ENCODE measurements around the gene C1QL2. TPM values are rescaled to one million over a fixed set of nuclear protein-coding genes. Genes with fewer than 3 reads are reported as not detected.

Gene C1QL2
- total and polyA plus RNA-seq, 2 experiments from 2014 or later = 4.9 to 12.9 TPM

DNA sequence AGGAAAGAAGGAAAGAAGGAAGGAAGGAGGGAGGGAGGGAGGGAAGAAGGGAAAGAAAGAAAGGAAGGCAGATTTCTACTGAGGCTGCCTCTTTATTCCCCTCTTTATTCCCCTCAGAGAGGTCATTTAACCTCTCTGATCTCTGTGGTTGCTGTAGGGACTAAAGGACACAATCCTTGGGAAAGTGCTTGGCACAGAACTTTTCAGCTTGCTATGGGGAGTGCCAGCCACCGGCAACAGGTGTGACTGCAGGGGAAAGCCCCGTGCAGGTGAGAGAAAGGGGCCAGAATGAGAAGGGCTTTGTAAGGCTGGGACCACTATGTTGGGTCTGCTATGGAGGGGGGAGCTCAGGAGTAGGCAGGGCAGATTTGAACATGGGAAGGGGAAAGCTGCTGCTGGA, 37.3 kb upstream of the C1QL2 start:
- 45% methylated on average over 2 of the region's 2 CpGs for WGBS (ENCODE audit: low lambda C conversion rate, missing lambda C conversion rate)
- no peak for DNase-seq (ENCODE audit: low spot score)
- no peaks in the 10 kb centered on the region for H3K27me3 ChIP-seq

DNA sequence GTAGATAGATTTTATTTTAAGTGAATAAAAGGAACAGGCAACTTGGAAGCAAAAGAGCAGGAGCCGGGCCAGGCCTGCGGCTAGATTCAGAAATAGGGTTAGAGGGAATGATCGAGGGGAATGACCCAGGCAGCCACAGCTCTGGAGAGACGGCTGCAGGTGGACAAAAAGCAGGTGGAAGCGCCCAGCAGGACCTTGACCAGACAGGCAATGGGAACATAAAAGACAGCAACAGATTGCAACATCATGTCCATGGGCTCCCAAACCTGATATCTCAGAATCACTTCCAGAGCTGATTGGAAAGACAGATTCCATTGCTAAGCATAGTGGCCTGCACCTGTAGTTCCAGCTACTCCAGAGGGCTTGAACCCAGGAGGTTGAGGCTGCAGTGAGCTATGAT, 36.5 kb upstream of the C1QL2 start:
- TF ChIP-seq EZH2 (IDR thresholded peaks at IDR 0.05; ENCODE audit: borderline replicate concordance) (no peak), EZH2phosphoT487 (IDR thresholded peaks at IDR 0.05; ENCODE audit: low read depth, severe bottlenecking, unreplicated experiment) (no peak)
- TF ChIP-seq, protein P1, sequence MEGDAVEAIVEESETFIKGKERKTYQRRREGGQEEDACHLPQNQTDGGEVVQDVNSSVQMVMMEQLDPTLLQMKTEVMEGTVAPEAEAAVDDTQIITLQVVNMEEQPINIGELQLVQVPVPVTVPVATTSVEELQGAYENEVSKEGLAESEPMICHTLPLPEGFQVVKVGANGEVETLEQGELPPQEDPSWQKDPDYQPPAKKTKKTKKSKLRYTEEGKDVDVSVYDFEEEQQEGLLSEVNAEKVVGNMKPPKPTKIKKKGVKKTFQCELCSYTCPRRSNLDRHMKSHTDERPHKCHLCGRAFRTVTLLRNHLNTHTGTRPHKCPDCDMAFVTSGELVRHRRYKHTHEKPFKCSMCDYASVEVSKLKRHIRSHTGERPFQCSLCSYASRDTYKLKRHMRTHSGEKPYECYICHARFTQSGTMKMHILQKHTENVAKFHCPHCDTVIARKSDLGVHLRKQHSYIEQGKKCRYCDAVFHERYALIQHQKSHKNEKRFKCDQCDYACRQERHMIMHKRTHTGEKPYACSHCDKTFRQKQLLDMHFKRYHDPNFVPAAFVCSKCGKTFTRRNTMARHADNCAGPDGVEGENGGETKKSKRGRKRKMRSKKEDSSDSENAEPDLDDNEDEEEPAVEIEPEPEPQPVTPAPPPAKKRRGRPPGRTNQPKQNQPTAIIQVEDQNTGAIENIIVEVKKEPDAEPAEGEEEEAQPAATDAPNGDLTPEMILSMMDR (IDR thresholded peaks at IDR 0.05; ENCODE audit: poor library complexity) = no peak
- no peaks in the 10 kb centered on the region for H3K79me2 ChIP-seq
- no peaks in the 10 kb centered on the region for H3K27me3 ChIP-seq
- no peaks in the 10 kb centered on the region for H3K36me3 ChIP-seq (replicated peaks; ENCODE audit: insufficient read depth, low read depth)
- H3K4me2 ChIP-seq = no peak overlapping the region
- H3K4me1 ChIP-seq (ENCODE audit: insufficient read depth) = peaks cover 25% of the 10 kb centered on the region
- H3K9me2 ChIP-seq (replicated peaks; ENCODE audit: insufficient read depth) = no peaks in the 10 kb centered on the region
- no peak overlapping the region for H2AFZ ChIP-seq
- no peaks in the 10 kb centered on the region for H4K20me1 ChIP-seq (ENCODE audit: insufficient read depth, poor library complexity, severe bottlenecking)
- WGBS (ENCODE audit: low lambda C conversion rate, missing lambda C conversion rate) = 91% methylated on average over 5 of the region's 5 CpGs
- H3K27ac ChIP-seq = no peak overlapping the region
- DNase-seq (ENCODE audit: low spot score) = no peak
- no peak overlapping the region for H3K4me3 ChIP-seq
- no peaks in the 10 kb centered on the region for H3K9me3 ChIP-seq (ENCODE audit: low read depth)

More for the DNA sequence above, 37.3 kb upstream of the C1QL2 start:
- H3K4me3 ChIP-seq = no peak overlapping the region
- no peak overlapping the region for H3K27ac ChIP-seq
- H3K4me1 ChIP-seq (ENCODE audit: insufficient read depth) = peaks cover 25% of the 10 kb centered on the region
- no peaks in the 10 kb centered on the region for H3K79me2 ChIP-seq
- H3K36me3 ChIP-seq (replicated peaks; ENCODE audit: insufficient read depth, low read depth) = no peaks in the 10 kb centered on the region
- no peak overlapping the region for H2AFZ ChIP-seq
- no peak overlapping the region for H3K4me2 ChIP-seq
- H3K9me2 ChIP-seq (replicated peaks; ENCODE audit: insufficient read depth) = no peaks in the 10 kb centered on the region
- no peaks in the 10 kb centered on the region for H3K9me3 ChIP-seq (ENCODE audit: low read depth)
- TF ChIP-seq EZH2phosphoT487 (IDR thresholded peaks at IDR 0.05; ENCODE audit: low read depth, severe bottlenecking, unreplicated experiment) (no peak), EZH2 (IDR thresholded peaks at IDR 0.05; ENCODE audit: borderline replicate concordance) (no peak)
- TF ChIP-seq, protein P1 (IDR thresholded peaks at IDR 0.05; ENCODE audit: poor library complexity) = no peak
- no peaks in the 10 kb centered on the region for H4K20me1 ChIP-seq (ENCODE audit: insufficient read depth, poor library complexity, severe bottlenecking)

DNA sequence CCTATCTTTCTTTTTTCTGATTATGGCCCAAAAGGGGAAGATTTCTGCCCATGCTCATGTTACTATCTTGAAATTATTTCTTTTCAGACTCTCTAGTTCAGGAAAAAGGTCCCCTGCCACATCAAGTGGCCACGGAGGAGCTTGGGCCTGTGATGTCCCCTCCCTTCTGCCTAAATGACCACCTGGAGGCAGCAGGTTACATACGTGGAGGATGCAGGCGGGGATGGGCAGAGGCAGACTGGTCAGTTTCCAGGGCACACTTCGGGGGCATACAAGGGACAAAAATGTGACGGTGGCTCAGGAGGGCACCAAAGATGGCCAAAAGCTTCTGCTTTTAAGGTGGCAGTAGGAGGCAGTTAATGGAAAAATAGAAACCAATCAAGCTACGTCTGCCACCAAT, 34.3 kb upstream of the C1QL2 start:
- no peak for DNase-seq (ENCODE audit: low spot score)
- H3K79me2 ChIP-seq = no peaks in the 10 kb centered on the region
- no peaks in the 10 kb centered on the region for H3K27me3 ChIP-seq
- no peaks in the 10 kb centered on the region for H3K36me3 ChIP-seq (replicated peaks; ENCODE audit: insufficient read depth, low read depth)
- H3K4me2 ChIP-seq = no peak overlapping the region
- TF ChIP-seq EZH2phosphoT487 (IDR thresholded peaks at IDR 0.05; ENCODE audit: low read depth, severe bottlenecking, unreplicated experiment) = no peak
- no peak for TF ChIP-seq EZH2 (IDR thresholded peaks at IDR 0.05; ENCODE audit: borderline replicate concordance)
- TF ChIP-seq, protein P1 (IDR thresholded peaks at IDR 0.05; ENCODE audit: poor library complexity) = no peak
- H4K20me1 ChIP-seq (ENCODE audit: insufficient read depth, poor library complexity, severe bottlenecking) = no peaks in the 10 kb centered on the region
- WGBS (ENCODE audit: low lambda C conversion rate, missing lambda C conversion rate) = 76% methylated on average over 6 of the region's 6 CpGs
- no peak overlapping the region for H3K27ac ChIP-seq
- H3K4me3 ChIP-seq = no peak overlapping the region
- no peaks in the 10 kb centered on the region for H3K9me2 ChIP-seq (replicated peaks; ENCODE audit: insufficient read depth)
- H3K9me3 ChIP-seq (ENCODE audit: low read depth) = no peaks in the 10 kb centered on the region
- no peak overlapping the region for H2AFZ ChIP-seq
- peaks cover 15% of the 10 kb centered on the region for H3K4me1 ChIP-seq (ENCODE audit: insufficient read depth)
